ENCODE measurements around the gene FAM209B. TPM values are rescaled to one million over a fixed set of nuclear protein-coding genes. Genes with fewer than 3 reads are reported as not detected.
A peak's percentile ranks its signal among the peaks of the same experiment; 100 is the strongest.

Gene FAM209B
- polyA plus RNA-seq, 3 donors: 0.66 to 1.6 (median 0.84) TPM

GRCh38 chr20:56504373-56505005 lies 28.6 kb upstream of the FAM209B start:
- Mint-ChIP-seq H3K27ac (no peak overlapping the region), H3K4me1 (no peaks in the 10 kb centered on the region), H3K4me3 (no peak overlapping the region)

GRCh38 chr20:56506103-56506502 lies 26.9 kb upstream of the FAM209B start:
- Histone ChIP-seq H3K36me3 (replicated peaks in 1 of 2; ENCODE audit: control insufficient read depth in 1 of 2, insufficient read depth in 2 of 2, low read length in 2 of 2) (peaks cover 6 to 78% of the 10 kb centered on the region in 2 donors), H3K79me2 (ENCODE audit: insufficient read depth, low read length) (peaks cover 9% of the 10 kb centered on the region), H3K9ac (ENCODE audit: insufficient read depth, low read length, poor library complexity, severe bottlenecking) (no peak overlapping the region), H3K4me1 (ENCODE audit: control insufficient read depth in 1 of 2, insufficient read depth in 2 of 2, low read length in 2 of 2) (no peaks in the 10 kb centered on the region), H2AFZ (ENCODE audit: insufficient read depth, low read depth, low read length, poor library complexity, severe bottlenecking) (no peak overlapping the region), H3K9me3 (replicated peaks in 1 of 2; ENCODE audit: control insufficient read depth in 1 of 2, insufficient read depth in 1 of 2, low read length in 2 of 2) (no peaks in the 10 kb centered on the region), H3K4me3 (replicated peaks in 1 of 3; ENCODE audit: low read depth in 2 of 3, low read length in 3 of 3) (no peak overlapping the region), H3K27ac (ENCODE audit: low read depth in 1 of 2, low read length in 2 of 2) (no peak overlapping the region), H4K20me1 (ENCODE audit: insufficient read depth, low read length) (peaks cover 84% of the 10 kb centered on the region), H3K4me2 (replicated peaks; ENCODE audit: extremely low read depth, low read length, poor library complexity, severe bottlenecking) (no peak overlapping the region), H3K27me3 (ENCODE audit: control insufficient read depth in 2 of 2, insufficient read depth in 2 of 2, low read length in 2 of 2) (no peaks in the 10 kb centered on the region)
- H3K27me3 Mint-ChIP-seq (ENCODE audit: low read depth in 3 of 3): no peaks in the 10 kb centered on the region
- no peaks in the 10 kb centered on the region for H3K9me3 Mint-ChIP-seq
- DNase-seq: no peak
- no peaks in the 10 kb centered on the region for H3K4me1 Mint-ChIP-seq
- intact Hi-C loops (cut with micrococcal nuclease): no loop called here
- no peak overlapping the region for H3K27ac Mint-ChIP-seq
- H3K36me3 Mint-ChIP-seq: peaks cover 33 to 72% of the 10 kb centered on the region in 2 donors
- no CpG with 5 or more reads among the region's 3 CpGs for WGBS (ENCODE audit: insufficient coverage)
- TF ChIP-seq CTCF (IDR thresholded peaks at IDR 0.05): no peak
- H3K4me3 Mint-ChIP-seq: no peak overlapping the region

More at GRCh38 chr20:56504373-56505005, 28.6 kb upstream of the FAM209B start:
- H2AFZ ChIP-seq (ENCODE audit: insufficient read depth, low read depth, low read length, poor library complexity, severe bottlenecking): no peak overlapping the region
- no peaks in the 10 kb centered on the region for H3K9me3 Mint-ChIP-seq
- H3K4me3 ChIP-seq (replicated peaks in 1 of 3; ENCODE audit: low read depth in 2 of 3, low read length in 3 of 3): no peak overlapping the region
- no peak for DNase-seq
- no peaks in the 10 kb centered on the region for H3K27me3 Mint-ChIP-seq (ENCODE audit: low read depth in 3 of 3)
- intact Hi-C loops (cut with micrococcal nuclease): no loop called here
- no peaks in the 10 kb centered on the region for H3K4me1 ChIP-seq (ENCODE audit: control insufficient read depth in 1 of 2, insufficient read depth in 2 of 2, low read length in 2 of 2)
- peaks cover 12 to 71% of the 10 kb centered on the region in 2 donors for H3K36me3 ChIP-seq (replicated peaks in 1 of 2; ENCODE audit: control insufficient read depth in 1 of 2, insufficient read depth in 2 of 2, low read length in 2 of 2)
- H4K20me1 ChIP-seq (ENCODE audit: insufficient read depth, low read length): peaks cover 71% of the 10 kb centered on the region
- 100% methylated on average over 4 of the region's 9 CpGs for WGBS (ENCODE audit: insufficient coverage)
- no peak overlapping the region for H3K9ac ChIP-seq (ENCODE audit: insufficient read depth, low read length, poor library complexity, severe bottlenecking)
- H3K4me2 ChIP-seq (replicated peaks; ENCODE audit: extremely low read depth, low read length, poor library complexity, severe bottlenecking): no peak overlapping the region
- H3K79me2 ChIP-seq (ENCODE audit: insufficient read depth, low read length): peaks cover 9% of the 10 kb centered on the region
- peak; percentile 71 for TF ChIP-seq CTCF (IDR thresholded peaks at IDR 0.05)
- H3K27ac ChIP-seq (ENCODE audit: low read depth in 1 of 2, low read length in 2 of 2): peak overlapping the region in 1 of 2 donors; percentile 27
- no peaks in the 10 kb centered on the region for H3K9me3 ChIP-seq (replicated peaks in 1 of 2; ENCODE audit: control insufficient read depth in 1 of 2, insufficient read depth in 1 of 2, low read length in 2 of 2)
- no peaks in the 10 kb centered on the region for H3K27me3 ChIP-seq (ENCODE audit: control insufficient read depth in 2 of 2, insufficient read depth in 2 of 2, low read length in 2 of 2)
- peaks cover 32 to 83% of the 10 kb centered on the region in 2 donors for H3K36me3 Mint-ChIP-seq

All from CD14-positive monocyte (primary cell).